ENCODE results near the gene PRDM5. TPM values are rescaled to one million over a fixed set of nuclear protein-coding genes. Genes with fewer than 3 reads are reported as not detected.

PRDM5 gene
- total and polyA plus RNA-seq, 5 donors: 2.4 to 20.3 (median 16.5) TPM

GRCh38 chr4:120775431-120775830, 147.1 kb downstream of the PRDM5 start:
- H3K4me3 ChIP-seq (ENCODE audit: low read length): no peak overlapping the region
- no peaks in the 10 kb centered on the region for H3K9me3 ChIP-seq (ENCODE audit: control insufficient read depth, low read length)
- peaks cover 2% of the 10 kb centered on the region for H3K4me1 ChIP-seq (ENCODE audit: control insufficient read depth, insufficient read depth, low read length)
- no peak overlapping the region for H3K27ac ChIP-seq (ENCODE audit: low read length)
- no peak for DNase-seq
- no peak for ATAC-seq
- H3K27me3 ChIP-seq (ENCODE audit: control insufficient read depth, insufficient read depth): no peaks in the 10 kb centered on the region
- intact Hi-C loops (cut with DNase I): no loop called here

- intact Hi-C loops (cut with DNase I): no loop called here
- Histone ChIP-seq H3K4me1 (ENCODE audit: control insufficient read depth, insufficient read depth, low read length) (peaks cover 2% of the 10 kb centered on the region), H3K27me3 (ENCODE audit: control insufficient read depth, insufficient read depth) (no peaks in the 10 kb centered on the region), H3K4me3 (ENCODE audit: low read length) (no peak overlapping the region), H3K27ac (ENCODE audit: low read length) (no peak overlapping the region), H3K9me3 (ENCODE audit: control insufficient read depth, low read length) (no peaks in the 10 kb centered on the region)
- 74% methylated on average over 1 of the region's 1 CpG for WGBS
- no peak for ATAC-seq
- no peak for DNase-seq
Measured at GRCh38 chr4:120773641-120774040, 148.9 kb downstream of the PRDM5 start.

DNA sequence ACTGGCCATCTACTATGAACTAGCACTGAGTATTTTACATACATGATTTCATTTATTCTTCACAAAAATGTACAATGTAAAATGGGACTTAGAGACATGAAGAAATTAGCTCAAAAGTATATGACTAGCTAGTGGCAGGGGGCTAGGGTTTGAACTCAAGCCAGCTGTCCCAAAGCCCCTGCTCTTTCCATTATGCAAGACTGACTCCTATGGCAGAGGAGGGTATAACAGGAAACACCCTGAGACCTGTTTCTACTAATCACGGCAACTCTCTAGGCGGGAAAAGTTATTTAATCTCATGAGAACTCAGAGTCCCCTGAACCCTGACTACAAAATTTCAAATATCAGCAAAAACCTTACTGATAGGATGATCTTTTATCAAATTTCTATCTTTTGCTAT, 150.6 kb downstream of the PRDM5 start:
- H3K4me1 ChIP-seq (ENCODE audit: control insufficient read depth, insufficient read depth, low read length): peaks cover 2% of the 10 kb centered on the region
- intact Hi-C loops (cut with DNase I): no loop called here
- no peak for DNase-seq
- no peak for ATAC-seq
- no peak overlapping the region for H3K4me3 ChIP-seq (ENCODE audit: low read length)
- H3K27ac ChIP-seq (ENCODE audit: low read length): no peak overlapping the region
- no peaks in the 10 kb centered on the region for H3K9me3 ChIP-seq (ENCODE audit: control insufficient read depth, low read length)
- no peaks in the 10 kb centered on the region for H3K27me3 ChIP-seq (ENCODE audit: control insufficient read depth, insufficient read depth)
- WGBS: 69% methylated on average over 2 of the region's 2 CpGs

GRCh38 chr4:120770897-120771296, 151.6 kb downstream of the PRDM5 start:
- Histone ChIP-seq H3K4me3 (ENCODE audit: low read length) (no peak overlapping the region), H3K4me1 (ENCODE audit: control insufficient read depth, insufficient read depth, low read length) (peaks cover 2% of the 10 kb centered on the region), H3K27ac (ENCODE audit: low read length) (no peak overlapping the region), H3K9me3 (ENCODE audit: control insufficient read depth, low read length) (no peaks in the 10 kb centered on the region), H3K27me3 (ENCODE audit: control insufficient read depth, insufficient read depth) (no peaks in the 10 kb centered on the region)
- intact Hi-C loops (cut with DNase I): no loop called here
- DNase-seq (no peak), ATAC-seq (no peak)
- 98% methylated on average over 1 of the region's 1 CpG for WGBS

- H3K9me3 ChIP-seq (ENCODE audit: control insufficient read depth, low read length): no peaks in the 10 kb centered on the region
- no peak for DNase-seq
- 43% methylated on average over 4 of the region's 4 CpGs for WGBS
- intact Hi-C loops (cut with DNase I): no loop called here
- ATAC-seq: no peak
- H3K4me1 ChIP-seq (ENCODE audit: control insufficient read depth, insufficient read depth, low read length): no peaks in the 10 kb centered on the region
- H3K4me3 ChIP-seq (ENCODE audit: low read length): no peak overlapping the region
- no peak overlapping the region for H3K27ac ChIP-seq (ENCODE audit: low read length)
- no peaks in the 10 kb centered on the region for H3K27me3 ChIP-seq (ENCODE audit: control insufficient read depth, insufficient read depth)
Measured at GRCh38 chr4:120769227-120769626, 153.3 kb downstream of the PRDM5 start.

DNA sequence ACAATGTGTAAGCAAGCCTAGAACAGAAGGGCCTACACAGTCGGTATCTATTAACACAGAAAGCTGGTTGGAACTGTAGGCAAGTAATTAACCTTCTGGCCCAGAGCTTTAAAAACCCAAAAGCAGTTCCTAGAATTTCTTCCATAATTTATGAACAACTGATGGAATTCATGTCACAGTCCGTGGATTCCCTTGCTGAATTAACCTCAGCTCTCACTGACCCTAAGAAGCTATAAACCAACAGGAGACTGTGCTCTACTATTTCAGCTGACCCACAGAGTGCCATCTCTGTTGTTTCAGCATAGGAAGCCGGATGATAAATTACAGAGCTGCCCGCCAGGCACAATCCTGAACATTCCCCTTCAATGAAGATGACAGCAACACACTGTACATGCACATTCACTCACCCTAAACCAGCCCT, 157.3 kb downstream of the PRDM5 start:
- no peaks in the 10 kb centered on the region for H3K27me3 ChIP-seq (ENCODE audit: control insufficient read depth, insufficient read depth)
- intact Hi-C loops (cut with DNase I): no loop called here
- H3K27ac ChIP-seq (ENCODE audit: low read length): no peak overlapping the region
- 75% methylated on average over 4 of the region's 4 CpGs for WGBS
- no peaks in the 10 kb centered on the region for H3K9me3 ChIP-seq (ENCODE audit: control insufficient read depth, low read length)
- ATAC-seq: peak in 1 of 2 donors; percentile 16
- H3K4me1 ChIP-seq (ENCODE audit: control insufficient read depth, insufficient read depth, low read length): no peaks in the 10 kb centered on the region
- no peak overlapping the region for H3K4me3 ChIP-seq (ENCODE audit: low read length)
- no peak for DNase-seq

DNA sequence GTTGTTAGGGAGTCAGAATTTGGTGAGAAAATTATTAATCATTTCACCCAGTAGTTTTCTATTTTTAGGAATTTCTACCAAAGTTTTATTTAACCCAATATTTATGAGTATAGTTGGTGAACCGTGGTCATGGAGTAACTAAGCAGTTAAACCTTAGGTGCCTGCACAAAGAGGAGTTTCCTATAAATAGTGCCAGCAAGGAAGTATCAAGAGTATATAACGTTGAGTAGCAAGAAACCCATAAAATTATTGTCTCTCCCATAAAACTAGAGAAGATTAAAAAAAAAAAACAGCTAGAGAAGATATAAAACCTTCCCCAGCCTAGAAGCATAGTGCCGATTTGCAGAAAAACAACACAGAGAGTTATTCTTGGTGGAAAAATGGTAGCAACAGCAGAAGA, 158.9 kb downstream of the PRDM5 start:
- Histone ChIP-seq H3K4me1 (ENCODE audit: control insufficient read depth, insufficient read depth, low read length) (no peaks in the 10 kb centered on the region), H3K4me3 (ENCODE audit: low read length) (no peak overlapping the region), H3K27ac (ENCODE audit: low read length) (no peak overlapping the region), H3K27me3 (ENCODE audit: control insufficient read depth, insufficient read depth) (no peaks in the 10 kb centered on the region), H3K9me3 (ENCODE audit: control insufficient read depth, low read length) (no peaks in the 10 kb centered on the region)
- intact Hi-C loops (cut with DNase I): no loop called here
- WGBS: 71% methylated on average over 3 of the region's 3 CpGs
- DNase-seq (no peak), ATAC-seq (no peak)

DNA sequence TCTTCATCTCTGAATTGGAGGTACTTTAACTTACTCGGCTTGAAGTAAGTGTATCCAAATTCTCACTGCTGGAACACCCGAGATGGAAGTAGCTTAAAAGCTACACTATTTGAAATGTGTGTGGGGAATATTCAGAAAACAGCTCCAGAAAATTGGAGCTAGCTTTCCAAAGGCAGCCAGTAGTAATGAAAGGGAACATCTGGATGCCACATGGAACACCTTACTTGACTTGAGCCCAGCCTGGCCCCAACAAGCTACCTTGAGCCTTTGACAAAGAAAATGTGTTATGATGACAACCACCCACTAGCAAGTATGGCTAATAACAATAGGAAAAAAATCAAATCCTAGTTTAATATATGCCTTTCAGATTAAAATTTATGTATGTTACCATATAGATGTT, 161.5 kb downstream of the PRDM5 start:
- Histone ChIP-seq H3K4me1 (ENCODE audit: control insufficient read depth, insufficient read depth, low read length) (no peaks in the 10 kb centered on the region), H3K9me3 (ENCODE audit: control insufficient read depth, low read length) (no peaks in the 10 kb centered on the region), H3K27ac (ENCODE audit: low read length) (no peak overlapping the region), H3K4me3 (ENCODE audit: low read length) (no peak overlapping the region), H3K27me3 (ENCODE audit: control insufficient read depth, insufficient read depth) (no peaks in the 10 kb centered on the region)
- intact Hi-C loops (cut with DNase I): no loop called here
- 90% methylated on average over 2 of the region's 2 CpGs for WGBS
- DNase-seq: no peak
- ATAC-seq: no peak

GRCh38 chr4:120760047-120760446, 162.5 kb downstream of the PRDM5 start:
- no peak for DNase-seq
- ATAC-seq: no peak
- Histone ChIP-seq H3K4me3 (ENCODE audit: low read length) (no peak overlapping the region), H3K27me3 (ENCODE audit: control insufficient read depth, insufficient read depth) (no peaks in the 10 kb centered on the region), H3K4me1 (ENCODE audit: control insufficient read depth, insufficient read depth, low read length) (no peaks in the 10 kb centered on the region), H3K9me3 (ENCODE audit: control insufficient read depth, low read length) (no peaks in the 10 kb centered on the region), H3K27ac (ENCODE audit: low read length) (no peak overlapping the region)
- intact Hi-C loops (cut with DNase I): no loop called here
- 89% methylated on average over 2 of the region's 2 CpGs for WGBS

DNA sequence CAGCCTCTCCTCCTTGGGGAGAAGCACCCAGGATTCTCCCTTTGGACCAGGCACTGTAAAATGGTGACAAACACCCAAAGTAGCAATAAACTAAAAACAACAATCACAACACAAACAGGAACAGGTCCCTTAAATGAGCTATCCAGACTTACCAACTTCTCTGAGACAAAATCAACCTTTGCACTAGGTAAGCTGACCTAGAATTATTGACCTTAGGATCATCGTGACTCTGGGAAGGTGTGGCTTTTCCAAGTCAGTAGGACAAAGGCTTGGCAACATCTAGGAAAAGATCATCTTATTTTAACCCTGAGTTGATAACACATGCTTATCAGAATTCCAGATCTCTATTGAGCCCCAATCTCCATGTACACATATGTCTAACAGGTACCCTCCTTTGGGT, 166.7 kb downstream of the PRDM5 start:
- intact Hi-C loops (cut with DNase I): no loop called here
- Histone ChIP-seq H3K27ac (ENCODE audit: low read length) (no peak overlapping the region), H3K4me1 (ENCODE audit: control insufficient read depth, insufficient read depth, low read length) (no peaks in the 10 kb centered on the region), H3K27me3 (ENCODE audit: control insufficient read depth, insufficient read depth) (no peaks in the 10 kb centered on the region), H3K4me3 (ENCODE audit: low read length) (no peak overlapping the region), H3K9me3 (ENCODE audit: control insufficient read depth, low read length) (peaks cover 1% of the 10 kb centered on the region)
- DNase-seq (no peak), ATAC-seq (no peak)
- WGBS: 83% methylated on average over 1 of the region's 1 CpG

DNA sequence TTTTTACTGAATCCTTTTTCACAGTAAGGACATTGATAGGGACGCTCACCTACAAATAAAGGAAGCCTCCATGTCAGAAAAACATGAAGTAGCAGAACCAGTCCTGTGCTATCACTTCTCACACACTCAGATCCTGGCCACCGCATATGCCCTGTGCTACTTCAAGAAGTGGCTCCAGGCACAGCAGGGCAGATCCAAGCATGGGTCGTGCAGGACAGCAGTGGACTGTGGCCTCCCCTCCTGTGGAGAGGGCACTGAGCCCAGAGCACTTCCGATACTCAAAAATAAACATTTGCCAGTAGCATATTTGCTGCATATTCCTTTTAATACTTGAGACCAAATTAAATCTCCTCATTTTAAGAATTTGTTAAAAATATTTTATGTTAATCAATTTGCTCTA, 167.9 kb downstream of the PRDM5 start:
- no peaks in the 10 kb centered on the region for H3K27me3 ChIP-seq (ENCODE audit: control insufficient read depth, insufficient read depth)
- 67% methylated on average over 4 of the region's 4 CpGs for WGBS
- no peak overlapping the region for H3K4me3 ChIP-seq (ENCODE audit: low read length)
- H3K27ac ChIP-seq (ENCODE audit: low read length): no peak overlapping the region
- H3K9me3 ChIP-seq (ENCODE audit: control insufficient read depth, low read length): peaks cover 1% of the 10 kb centered on the region
- H3K4me1 ChIP-seq (ENCODE audit: control insufficient read depth, insufficient read depth, low read length): no peaks in the 10 kb centered on the region
- intact Hi-C loops (cut with DNase I): no loop called here
- ATAC-seq (peak; percentile 57 to 78), DNase-seq (peak in 2 of 3 donors; percentile 41 to 46)

- Histone ChIP-seq H3K9me3 (ENCODE audit: control insufficient read depth, low read length) (peaks cover 1% of the 10 kb centered on the region), H3K4me1 (ENCODE audit: control insufficient read depth, insufficient read depth, low read length) (no peaks in the 10 kb centered on the region), H3K4me3 (ENCODE audit: low read length) (no peak overlapping the region), H3K27me3 (ENCODE audit: control insufficient read depth, insufficient read depth) (no peaks in the 10 kb centered on the region), H3K27ac (ENCODE audit: low read length) (no peak overlapping the region)
- ATAC-seq: peak; percentile 69 to 84
- intact Hi-C loops (cut with DNase I): no loop called here
- no peak for DNase-seq
- WGBS: 38% methylated on average over 1 of the region's 1 CpG
Measured at GRCh38 chr4:120753854-120754253, 168.7 kb downstream of the PRDM5 start.
